Umbilical cord (tissue), 2 donors: ENCODE measurements around the gene PLD6. TPM values are rescaled to one million over a fixed set of nuclear protein-coding genes. Genes with fewer than 3 reads are reported as not detected.

Source experiments
- DNase-seq: peaks from one replicate; pipeline ENCODE4 v3.0.0-alpha.2; 2015; ENCODE audit warnings: low spot score
- total RNA-seq: library from RNA; depleted of rRNA; stranded (reverse); fragments of >200 nt; gene quantifications from one replicate; pipeline ENCODE4 v1.2.3, GENCODE V29; 2014; ENCODE audit warnings: low replicate concordance; ENCODE audit not compliant: insufficient read depth

PLD6 gene
- total RNA-seq, 1 donor from 2014 or later, result not detected

- no peak for DNase-seq
Observed at GRCh38 chr17:17156107-17156506, 50.0 kb downstream of the PLD6 start.

- DNase-seq, result no peak
Observed at GRCh38 chr17:17155568-17155967, 50.6 kb downstream of the PLD6 start.

GRCh38 chr17:17154981-17155380 is 51.2 kb downstream of the PLD6 start:
- no peak for DNase-seq

- DNase-seq, result no peak
Observed at GRCh38 chr17:17154556-17154955, 51.6 kb downstream of the PLD6 start.

GRCh38 chr17:17153709-17154108 is 52.4 kb downstream of the PLD6 start:
- DNase-seq, result no peak

- DNase-seq, result no peak
Observed at GRCh38 chr17:17153071-17153470, 53.1 kb downstream of the PLD6 start.

- no peak for DNase-seq
Observed at GRCh38 chr17:17152385-17152784, 53.7 kb downstream of the PLD6 start.

GRCh38 chr17:17151962-17152361 is 54.2 kb downstream of the PLD6 start:
- DNase-seq, result peak; percentile 28

- DNase-seq, result no peak
Observed at GRCh38 chr17:17151541-17151940, 54.6 kb downstream of the PLD6 start.

- DNase-seq, result no peak
Observed at GRCh38 chr17:17151055-17151454, 55.1 kb downstream of the PLD6 start.

Other genes starting within 250 kb of the PLD6 start
- gene TNFRSF13B, start 234.2 kb downstream of the PLD6 start, total RNA-seq, result not detected
- gene MPRIP, start 163.9 kb downstream of the PLD6 start, total RNA-seq, result 69.3 TPM
- 22.1 TPM for gene FLCN, start 30.8 kb upstream of the PLD6 start, total RNA-seq
- gene COPS3, start 74.9 kb upstream of the PLD6 start, total RNA-seq, result 67.2 TPM
- gene NT5M, start 97.0 kb upstream of the PLD6 start, total RNA-seq, result 8.4 TPM